Sigmoid colon (tissue), 4 donors: ENCODE data around the gene PRDX5.

ENCODE experiments used
- EP300 ChIP-seq, 4 donors: sonication (generic); formaldehyde crosslinking; IDR thresholded peaks; one replicate each; pipeline ENCODE4 v1.6.1; 2017; ENCODE audit warnings: antibody characterized with exemption in 4 of 4
- POLR2A ChIP-seq, 2 donors: fragments of 450-650 bp; IDR thresholded peaks; one replicate each; pipeline ENCODE4 v1.6.1; 2016; ENCODE audit warnings: antibody characterized with exemption in 2 of 2, mild to moderate bottlenecking in 2 of 2, moderate library complexity in 2 of 2
- TF ChIP-seq, protein P1 (sequence below), 4 experiments: fragments of 450-650 bp in 3 of 4; fragments of 200-600 bp in 1 of 4; IDR thresholded peaks; one replicate each; pipeline ENCODE4 v1.5.1; 2016 to 2019; ENCODE audit warnings: antibody characterized with exemption in 4 of 4, mild to moderate bottlenecking in 3 of 4, moderate library complexity in 2 of 4

DNA sequence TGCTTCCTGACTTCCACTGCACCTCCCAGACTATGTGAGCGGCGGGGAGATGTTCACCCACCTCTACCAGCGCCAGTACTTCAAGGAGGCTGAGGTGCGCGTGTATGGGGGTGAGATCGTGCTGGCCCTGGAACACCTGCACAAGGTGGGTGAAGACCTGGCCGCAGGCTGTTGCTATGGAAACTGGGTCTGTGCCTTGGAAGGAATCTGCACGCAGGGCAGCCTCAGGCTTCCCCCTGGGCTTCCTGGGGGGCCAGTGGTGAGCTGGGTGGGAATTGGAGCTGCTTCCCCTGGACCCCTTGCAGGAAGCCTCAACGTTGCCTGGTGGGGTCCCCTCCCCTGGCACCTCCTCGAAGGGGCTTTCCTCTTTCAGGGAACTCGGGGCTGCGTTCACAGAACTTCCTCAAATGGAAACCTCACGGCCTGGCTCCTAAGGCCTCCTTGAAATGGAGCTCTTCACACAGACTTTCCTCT, 42.6 kb downstream of the PRDX5 start:
- TF ChIP-seq POLR2A (IDR thresholded peaks at IDR 0.05) (no peak), EP300 (IDR thresholded peaks at IDR 0.05) (no peak)
- TF ChIP-seq, protein P1, sequence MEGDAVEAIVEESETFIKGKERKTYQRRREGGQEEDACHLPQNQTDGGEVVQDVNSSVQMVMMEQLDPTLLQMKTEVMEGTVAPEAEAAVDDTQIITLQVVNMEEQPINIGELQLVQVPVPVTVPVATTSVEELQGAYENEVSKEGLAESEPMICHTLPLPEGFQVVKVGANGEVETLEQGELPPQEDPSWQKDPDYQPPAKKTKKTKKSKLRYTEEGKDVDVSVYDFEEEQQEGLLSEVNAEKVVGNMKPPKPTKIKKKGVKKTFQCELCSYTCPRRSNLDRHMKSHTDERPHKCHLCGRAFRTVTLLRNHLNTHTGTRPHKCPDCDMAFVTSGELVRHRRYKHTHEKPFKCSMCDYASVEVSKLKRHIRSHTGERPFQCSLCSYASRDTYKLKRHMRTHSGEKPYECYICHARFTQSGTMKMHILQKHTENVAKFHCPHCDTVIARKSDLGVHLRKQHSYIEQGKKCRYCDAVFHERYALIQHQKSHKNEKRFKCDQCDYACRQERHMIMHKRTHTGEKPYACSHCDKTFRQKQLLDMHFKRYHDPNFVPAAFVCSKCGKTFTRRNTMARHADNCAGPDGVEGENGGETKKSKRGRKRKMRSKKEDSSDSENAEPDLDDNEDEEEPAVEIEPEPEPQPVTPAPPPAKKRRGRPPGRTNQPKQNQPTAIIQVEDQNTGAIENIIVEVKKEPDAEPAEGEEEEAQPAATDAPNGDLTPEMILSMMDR (IDR thresholded peaks at IDR 0.05): no peak
